Uterus (tissue), 2 donors: ENCODE data around the gene PICK1.

Experiments used
- CTCF ChIP-seq, 4 experiments: fragments of 200-600 bp in 2 of 4; fragments of 450-650 bp in 2 of 4; sonication (generic) in 2 of 4; IDR thresholded peaks; one replicate each; pipeline ENCODE4 v1.5.1; 2016 to 2019; ENCODE audit warnings: antibody characterized with exemption in 4 of 4, mild to moderate bottlenecking in 2 of 4, moderate library complexity in 1 of 4
- POLR2A ChIP-seq, 2 donors: fragments of 450-650 bp; IDR thresholded peaks; one replicate each; pipeline ENCODE4 v1.6.1; 2016; ENCODE audit warnings: antibody characterized with exemption in 2 of 2, mild to moderate bottlenecking in 1 of 2, moderate library complexity in 1 of 2

- no peak for TF ChIP-seq CTCF (IDR thresholded peaks at IDR 0.05)
- no peak for TF ChIP-seq POLR2A (IDR thresholded peaks at IDR 0.05)
Observed at GRCh38 chr22:38030311-38031133, 26.7 kb upstream of the PICK1 start.
